ENCODE results near the gene WNT9B. TPM values are rescaled to one million over a fixed set of nuclear protein-coding genes. Genes with fewer than 3 reads are reported as not detected.

The WNT9B gene
- total and polyA plus RNA-seq, 2 of the 13 experiments (the other 11 are each of a cell fraction or from before 2014, with no cell fraction given): not detected

GRCh38 chr17:46818929-46819859 is 32.2 kb upstream of the WNT9B start (continued):
- TF ChIP-seq, protein P1, sequence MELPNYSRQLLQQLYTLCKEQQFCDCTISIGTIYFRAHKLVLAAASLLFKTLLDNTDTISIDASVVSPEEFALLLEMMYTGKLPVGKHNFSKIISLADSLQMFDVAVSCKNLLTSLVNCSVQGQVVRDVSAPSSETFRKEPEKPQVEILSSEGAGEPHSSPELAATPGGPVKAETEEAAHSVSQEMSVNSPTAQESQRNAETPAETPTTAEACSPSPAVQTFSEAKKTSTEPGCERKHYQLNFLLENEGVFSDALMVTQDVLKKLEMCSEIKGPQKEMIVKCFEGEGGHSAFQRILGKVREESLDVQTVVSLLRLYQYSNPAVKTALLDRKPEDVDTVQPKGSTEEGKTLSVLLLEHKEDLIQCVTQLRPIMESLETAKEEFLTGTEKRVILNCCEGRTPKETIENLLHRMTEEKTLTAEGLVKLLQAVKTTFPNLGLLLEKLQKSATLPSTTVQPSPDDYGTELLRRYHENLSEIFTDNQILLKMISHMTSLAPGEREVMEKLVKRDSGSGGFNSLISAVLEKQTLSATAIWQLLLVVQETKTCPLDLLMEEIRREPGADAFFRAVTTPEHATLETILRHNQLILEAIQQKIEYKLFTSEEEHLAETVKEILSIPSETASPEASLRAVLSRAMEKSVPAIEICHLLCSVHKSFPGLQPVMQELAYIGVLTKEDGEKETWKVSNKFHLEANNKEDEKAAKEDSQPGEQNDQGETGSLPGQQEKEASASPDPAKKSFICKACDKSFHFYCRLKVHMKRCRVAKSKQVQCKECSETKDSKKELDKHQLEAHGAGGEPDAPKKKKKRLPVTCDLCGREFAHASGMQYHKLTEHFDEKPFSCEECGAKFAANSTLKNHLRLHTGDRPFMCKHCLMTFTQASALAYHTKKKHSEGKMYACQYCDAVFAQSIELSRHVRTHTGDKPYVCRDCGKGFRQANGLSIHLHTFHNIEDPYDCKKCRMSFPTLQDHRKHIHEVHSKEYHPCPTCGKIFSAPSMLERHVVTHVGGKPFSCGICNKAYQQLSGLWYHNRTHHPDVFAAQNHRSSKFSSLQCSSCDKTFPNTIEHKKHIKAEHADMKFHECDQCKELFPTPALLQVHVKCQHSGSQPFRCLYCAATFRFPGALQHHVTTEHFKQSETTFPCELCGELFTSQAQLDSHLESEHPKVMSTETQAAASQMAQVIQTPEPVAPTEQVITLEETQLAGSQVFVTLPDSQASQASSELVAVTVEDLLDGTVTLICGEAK (IDR thresholded peaks at IDR 0.05): no peak
- TF ChIP-seq, protein P1 (CRISPR knock-in tag; IDR thresholded peaks at IDR 0.05): no peak
- peak; percentile 45; the same call in 1 of the 2 replicates for TF ChIP-seq SALL1 (CRISPR knock-in tag; IDR thresholded peaks at IDR 0.05)
- TF ChIP-seq ZNF317 (CRISPR knock-in tag; IDR thresholded peaks at IDR 0.05): no peak
- TF ChIP-seq ZNF547 (CRISPR knock-in tag; IDR thresholded peaks at IDR 0.05): no peak; the same call in 1 of the 2 replicates
- TF ChIP-seq ZFP91 (CRISPR knock-in tag; IDR thresholded peaks at IDR 0.05; ENCODE audit: borderline replicate concordance): peak; percentile 44; the same call in 1 of the 2 replicates
- TF ChIP-seq MIER3 (CRISPR knock-in tag; IDR thresholded peaks at IDR 0.05; ENCODE audit: borderline replicate concordance): no peak
- TF ChIP-seq KDM3A (CRISPR knock-in tag; IDR thresholded peaks at IDR 0.05; ENCODE audit: low read depth): no peak; the same call in 1 of the 2 replicates
- TF ChIP-seq CCDC6 (CRISPR knock-in tag; IDR thresholded peaks at IDR 0.05): no peak
- TF ChIP-seq, protein P2, sequence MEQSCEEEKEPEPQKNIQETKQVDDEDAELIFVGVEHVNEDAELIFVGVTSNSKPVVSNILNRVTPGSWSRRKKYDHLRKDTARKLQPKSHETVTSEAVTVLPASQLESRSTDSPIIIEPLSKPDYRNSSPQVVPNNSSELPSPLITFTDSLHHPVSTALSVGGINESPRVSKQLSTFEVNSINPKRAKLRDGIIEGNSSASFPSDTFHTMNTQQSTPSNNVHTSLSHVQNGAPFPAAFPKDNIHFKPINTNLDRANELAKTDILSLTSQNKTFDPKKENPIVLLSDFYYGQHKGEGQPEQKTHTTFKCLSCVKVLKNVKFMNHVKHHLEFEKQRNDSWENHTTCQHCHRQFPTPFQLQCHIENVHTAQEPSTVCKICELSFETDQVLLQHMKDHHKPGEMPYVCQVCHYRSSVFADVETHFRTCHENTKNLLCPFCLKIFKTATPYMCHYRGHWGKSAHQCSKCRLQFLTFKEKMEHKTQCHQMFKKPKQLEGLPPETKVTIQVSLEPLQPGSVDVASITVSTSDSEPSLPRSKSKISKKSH (CRISPR knock-in tag; IDR thresholded peaks at IDR 0.05; ENCODE audit: borderline replicate concordance): no peak
- no peak for TF ChIP-seq RAD21 (CRISPR knock-in tag; IDR thresholded peaks at IDR 0.05)
- TF ChIP-seq NFKBIZ (CRISPR knock-in tag; IDR thresholded peaks at IDR 0.05): no peak
- TF ChIP-seq, protein P3, sequence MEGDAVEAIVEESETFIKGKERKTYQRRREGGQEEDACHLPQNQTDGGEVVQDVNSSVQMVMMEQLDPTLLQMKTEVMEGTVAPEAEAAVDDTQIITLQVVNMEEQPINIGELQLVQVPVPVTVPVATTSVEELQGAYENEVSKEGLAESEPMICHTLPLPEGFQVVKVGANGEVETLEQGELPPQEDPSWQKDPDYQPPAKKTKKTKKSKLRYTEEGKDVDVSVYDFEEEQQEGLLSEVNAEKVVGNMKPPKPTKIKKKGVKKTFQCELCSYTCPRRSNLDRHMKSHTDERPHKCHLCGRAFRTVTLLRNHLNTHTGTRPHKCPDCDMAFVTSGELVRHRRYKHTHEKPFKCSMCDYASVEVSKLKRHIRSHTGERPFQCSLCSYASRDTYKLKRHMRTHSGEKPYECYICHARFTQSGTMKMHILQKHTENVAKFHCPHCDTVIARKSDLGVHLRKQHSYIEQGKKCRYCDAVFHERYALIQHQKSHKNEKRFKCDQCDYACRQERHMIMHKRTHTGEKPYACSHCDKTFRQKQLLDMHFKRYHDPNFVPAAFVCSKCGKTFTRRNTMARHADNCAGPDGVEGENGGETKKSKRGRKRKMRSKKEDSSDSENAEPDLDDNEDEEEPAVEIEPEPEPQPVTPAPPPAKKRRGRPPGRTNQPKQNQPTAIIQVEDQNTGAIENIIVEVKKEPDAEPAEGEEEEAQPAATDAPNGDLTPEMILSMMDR (CRISPR knock-in tag; IDR thresholded peaks at IDR 0.05): no peak; the same call in 1 of the 2 replicates
- no peak for TF ChIP-seq DPF2 (CRISPR knock-in tag; IDR thresholded peaks at IDR 0.05; ENCODE audit: borderline replicate concordance, low read depth)
